DMS79 treated with DMSO at 0.1 percent for 48 hours (cell line): ENCODE results near the gene CEACAM20.
"Not testable (repeated sequence)": the region's sequence is repeated elsewhere in the genome, so short reads cannot be mapped to it uniquely, and the experiment has no call there.

Source experiments
- DNase-seq: peaks from one replicate; lab custom pipeline; 2025; lab: John Stamatoyannopoulos, UW

Gene CEACAM20

GRCh38 chr19:44529536-44529935 lies at the start of gene CEACAM20:
CEACAM20 (minus strand) TSS chr19:44529675; CDS start chr19:44529509, 166 bp downstream.
- no peak for DNase-seq

- no peak for DNase-seq
These were observed 48.0 kb upstream of the CEACAM20 start for GRCh38 chr19:44577566-44577874.

GRCh38 chr19:44576843-44577565 lies 47.5 kb upstream of the CEACAM20 start:
- no peak for DNase-seq

- no peak for DNase-seq
These were observed 45.7 kb upstream of the CEACAM20 start for GRCh38 chr19:44575116-44575700.

GRCh38 chr19:44574186-44574950 lies 44.9 kb upstream of the CEACAM20 start:
- DNase-seq = no peak

GRCh38 chr19:44573627-44574026 lies 44.2 kb upstream of the CEACAM20 start:
- DNase-seq = no peak

GRCh38 chr19:44573183-44573582 lies 43.7 kb upstream of the CEACAM20 start:
- DNase-seq = no peak

- no peak for DNase-seq
These were observed 43.1 kb upstream of the CEACAM20 start for GRCh38 chr19:44572581-44572900.

GRCh38 chr19:44571830-44572580 lies 42.5 kb upstream of the CEACAM20 start:
- no peak for DNase-seq

- DNase-seq = peak; percentile 53
These were observed 41.7 kb upstream of the CEACAM20 start for GRCh38 chr19:44570984-44571684.

GRCh38 chr19:44570603-44570983 lies 41.1 kb upstream of the CEACAM20 start:
- no peak for DNase-seq

GRCh38 chr19:44567745-44568144 lies 38.3 kb upstream of the CEACAM20 start:
- no peak for DNase-seq

GRCh38 chr19:44566984-44567383 lies 37.5 kb upstream of the CEACAM20 start:
- no peak for DNase-seq

- DNase-seq = not testable (repeated sequence)
These were observed 33.7 kb upstream of the CEACAM20 start for GRCh38 chr19:44563086-44563655.

GRCh38 chr19:44557933-44558332 lies 28.5 kb upstream of the CEACAM20 start:
- no peak for DNase-seq

GRCh38 chr19:44554641-44555246 lies 25.3 kb upstream of the CEACAM20 start:
- DNase-seq = no peak

GRCh38 chr19:44553478-44554171 lies 24.1 kb upstream of the CEACAM20 start:
- DNase-seq = no peak

GRCh38 chr19:44552324-44552723 lies 22.8 kb upstream of the CEACAM20 start:
- DNase-seq = no peak

GRCh38 chr19:44551850-44552249 lies 22.4 kb upstream of the CEACAM20 start:
- no peak for DNase-seq

GRCh38 chr19:44550976-44551375 lies 21.5 kb upstream of the CEACAM20 start:
- DNase-seq = not testable (repeated sequence)

- DNase-seq = no peak
These were observed 20.0 kb upstream of the CEACAM20 start for GRCh38 chr19:44549507-44549906.
